HS-27A (cell line): ENCODE measurements around the gene PLCB1.
"Not testable (repeated sequence)": the region's sequence is repeated elsewhere in the genome, so short reads cannot be mapped to it uniquely, and the experiment has no call there.

Experiments used
- DNase-seq: peaks from one replicate; pipeline ENCODE4 v3.0.0-alpha.2; 2012; ENCODE audit warnings: low read depth, missing footprints

The PLCB1 gene

GRCh38 chr20:8834851-8835250 lies 702.8 kb downstream of the PLCB1 start:
- DNase-seq, result no peak

GRCh38 chr20:8837396-8837795 lies 705.3 kb downstream of the PLCB1 start:
- DNase-seq, result peak; percentile 72

GRCh38 chr20:8842525-8842924 lies 710.5 kb downstream of the PLCB1 start:
- no peak for DNase-seq

GRCh38 chr20:8844179-8844578 lies 712.1 kb downstream of the PLCB1 start:
- no peak for DNase-seq

GRCh38 chr20:8849990-8850389 lies 717.9 kb downstream of the PLCB1 start:
- DNase-seq, result no peak

- no peak for DNase-seq
Measured at GRCh38 chr20:8851446-8851845, 719.4 kb downstream of the PLCB1 start.

GRCh38 chr20:8851919-8852318 lies 719.9 kb downstream of the PLCB1 start:
- not testable (repeated sequence) for DNase-seq

- DNase-seq, result not testable (repeated sequence)
Measured at GRCh38 chr20:8853211-8853610, 721.1 kb downstream of the PLCB1 start.

GRCh38 chr20:8853805-8854338 lies 721.8 kb downstream of the PLCB1 start:
- peak; percentile 71 for DNase-seq

- no peak for DNase-seq
Measured at GRCh38 chr20:8854571-8854970, 722.5 kb downstream of the PLCB1 start.

- peak; percentile 70 for DNase-seq
Measured at GRCh38 chr20:8855315-8855714, 723.2 kb downstream of the PLCB1 start.

- no peak for DNase-seq
Measured at GRCh38 chr20:8856668-8857067, 724.6 kb downstream of the PLCB1 start.

GRCh38 chr20:8858181-8858787 lies 726.2 kb downstream of the PLCB1 start:
- DNase-seq, result no peak

- DNase-seq, result peak; percentile 83
Measured at GRCh38 chr20:8860011-8860495, 728.0 kb downstream of the PLCB1 start.

GRCh38 chr20:8862092-8862491 lies 730.0 kb downstream of the PLCB1 start:
- no peak for DNase-seq

- no peak for DNase-seq
Measured at GRCh38 chr20:8865636-8866035, 733.6 kb downstream of the PLCB1 start.

GRCh38 chr20:8867038-8867740 lies 735.1 kb downstream of the PLCB1 start:
- no peak for DNase-seq

GRCh38 chr20:8870652-8871051 lies 738.6 kb downstream of the PLCB1 start:
- DNase-seq, result no peak

GRCh38 chr20:8874437-8874836 lies 742.4 kb downstream of the PLCB1 start:
- DNase-seq, result no peak

GRCh38 chr20:8875586-8875985 lies 743.5 kb downstream of the PLCB1 start:
- no peak for DNase-seq

GRCh38 chr20:8876366-8876765 lies 744.3 kb downstream of the PLCB1 start:
- no peak for DNase-seq

GRCh38 chr20:8877294-8877693 lies 745.2 kb downstream of the PLCB1 start:
- DNase-seq, result no peak

- no peak for DNase-seq
Measured at GRCh38 chr20:8879669-8880068, 747.6 kb downstream of the PLCB1 start.
